Transverse colon (tissue), 4 donors: ENCODE data around the gene CCL4L2. TPM values are rescaled to one million over a fixed set of nuclear protein-coding genes. Genes with fewer than 3 reads are reported as not detected.
"Not testable (repeated sequence)": the region's sequence is repeated elsewhere in the genome, so short reads cannot be mapped to it uniquely, and the experiment has no call there.

Experiments used
- DNase-seq: peaks from one replicate; pipeline ENCODE4 v3.0.0-alpha.2; 2019
- H3K27ac ChIP-seq, 4 donors: fragments of 200-600 bp; sonication (generic); 2 replicates each; pipeline ENCODE4 v1.5.1; 2016 to 2018; ENCODE audit warnings: inconsistent platforms in 4 of 4
- H3K27me3 ChIP-seq: fragments of 200-600 bp; sonication (generic); 2 replicates; pipeline ENCODE4 v1.5.1; 2017; ENCODE audit warnings: inconsistent platforms
- H3K36me3 ChIP-seq, 4 donors: fragments of 200-600 bp; sonication (generic); 2 replicates each; pipeline ENCODE4 v1.5.1; 2017 to 2019; ENCODE audit warnings: inconsistent platforms in 4 of 4
- H3K4me1 ChIP-seq, 4 donors: fragments of 200-600 bp; sonication (generic); 2 replicates each; pipeline ENCODE4 v1.5.1; 2017 to 2020; ENCODE audit warnings: inconsistent platforms in 4 of 4
- H3K4me3 ChIP-seq, 4 donors: fragments of 200-600 bp; sonication (generic); 1 replicate in 1 of 4; 2 replicates in 3 of 4; pipeline versions ENCODE4 v1.5.1 to v1.6.1; 2017 to 2019; ENCODE audit warnings: inconsistent platforms in 4 of 4
- H3K9me3 ChIP-seq, 2 donors: fragments of 200-600 bp; sonication (generic); 2 replicates each; pipeline ENCODE4 v1.5.1; 2017 to 2019; ENCODE audit warnings: inconsistent platforms in 2 of 2
- EP300 ChIP-seq: sonication (generic); formaldehyde crosslinking; IDR thresholded peaks from one replicate; pipeline ENCODE4 v1.6.1; 2017; ENCODE audit warnings: antibody characterized with exemption, low read depth
- POLR2A ChIP-seq: fragments of 450-650 bp; IDR thresholded peaks from one replicate; pipeline ENCODE4 v1.6.1; 2016; ENCODE audit warnings: antibody characterized with exemption, mild to moderate bottlenecking, moderate library complexity
- POLR2AphosphoS5 ChIP-seq, 3 donors: sonication (generic); formaldehyde crosslinking; IDR thresholded peaks; one replicate each; pipeline ENCODE4 v1.6.1; 2016; ENCODE audit warnings: antibody characterized with exemption in 3 of 3
- WGBS, 2 donors: methylation state at CpG; one replicate each; pipeline ENCODE4 v1.1.5; 2018; ENCODE audit warnings: low coverage in 1 of 2; 5-methylcytosine and 5-hydroxymethylcytosine counted together
- in situ Hi-C, 4 donors: fragments of 200-750 bp; cut with MboI; loops; one replicate each; pipeline versions ENCODE4 v1.15.0 to v1.15.1; 2017; ENCODE audit warnings: low sequenced_read_pairs in 3 of 4, low pct_ligation_motif_present in 1 of 4, low pct_unique_long_range_greater_than_20kb in 1 of 4
- intact Hi-C: fragments of 100-400 bp; cut with DNase I; formaldehyde crosslinking; loops from one replicate; pipeline ENCODE4 v1.15.1; 2023; ENCODE audit warnings: low total_unique reads
- total RNA-seq, 4 donors: library from RNA; depleted of rRNA; stranded (reverse); fragments of >200 nt; gene quantifications; one replicate each; pipeline ENCODE4 v1.1.0, GENCODE V29; 2016
- TF ChIP-seq, protein P1 (sequence below), 5 experiments: fragments of 200-600 bp in 3 of 5; fragments of 450-650 bp in 2 of 5; sonication (generic) in 3 of 5; IDR thresholded peaks; 1 replicate in 2 of 5; 2 replicates in 3 of 5; pipeline ENCODE4 v1.5.1; 2016 to 2017; ENCODE audit warnings: antibody characterized with exemption in 5 of 5, inconsistent platforms in 3 of 5, mild to moderate bottlenecking in 2 of 5, moderate library complexity in 1 of 5

CCL4L2 gene
- total RNA-seq, 4 donors from 2014 or later, result 4.0 TPM; not detected in 2

DNA sequence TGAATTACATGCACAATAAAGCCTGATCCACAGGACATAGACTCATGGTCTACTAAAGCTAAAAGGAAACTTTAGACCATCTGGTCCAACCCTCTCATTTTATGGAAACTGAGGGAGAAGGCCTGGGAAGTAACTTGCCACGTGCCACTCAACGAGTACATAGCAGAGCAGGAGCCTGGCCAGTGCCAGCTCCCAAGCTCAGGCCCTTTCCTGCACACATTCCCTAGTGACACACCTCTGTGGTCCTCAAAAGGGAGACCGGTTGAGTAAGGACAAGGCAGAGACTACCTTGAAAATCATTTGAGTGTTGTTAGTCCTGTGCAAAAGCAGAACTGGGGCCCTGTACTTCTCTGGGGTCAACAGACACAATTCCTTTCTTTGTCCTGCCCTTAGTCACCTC, 2.8 kb downstream of the CCL4L2 start:
- Histone ChIP-seq H3K36me3 (no peaks in the 10 kb centered on the region), H3K9me3 (no peaks in the 10 kb centered on the region), H3K27me3 (no peaks in the 10 kb centered on the region), H3K27ac (no peak overlapping the region), H3K4me1 (no peaks in the 10 kb centered on the region), H3K4me3 (no peak overlapping the region)
- intact Hi-C loops (no loop called here), in situ Hi-C loops (no loop called here)
- TF ChIP-seq, protein P1, sequence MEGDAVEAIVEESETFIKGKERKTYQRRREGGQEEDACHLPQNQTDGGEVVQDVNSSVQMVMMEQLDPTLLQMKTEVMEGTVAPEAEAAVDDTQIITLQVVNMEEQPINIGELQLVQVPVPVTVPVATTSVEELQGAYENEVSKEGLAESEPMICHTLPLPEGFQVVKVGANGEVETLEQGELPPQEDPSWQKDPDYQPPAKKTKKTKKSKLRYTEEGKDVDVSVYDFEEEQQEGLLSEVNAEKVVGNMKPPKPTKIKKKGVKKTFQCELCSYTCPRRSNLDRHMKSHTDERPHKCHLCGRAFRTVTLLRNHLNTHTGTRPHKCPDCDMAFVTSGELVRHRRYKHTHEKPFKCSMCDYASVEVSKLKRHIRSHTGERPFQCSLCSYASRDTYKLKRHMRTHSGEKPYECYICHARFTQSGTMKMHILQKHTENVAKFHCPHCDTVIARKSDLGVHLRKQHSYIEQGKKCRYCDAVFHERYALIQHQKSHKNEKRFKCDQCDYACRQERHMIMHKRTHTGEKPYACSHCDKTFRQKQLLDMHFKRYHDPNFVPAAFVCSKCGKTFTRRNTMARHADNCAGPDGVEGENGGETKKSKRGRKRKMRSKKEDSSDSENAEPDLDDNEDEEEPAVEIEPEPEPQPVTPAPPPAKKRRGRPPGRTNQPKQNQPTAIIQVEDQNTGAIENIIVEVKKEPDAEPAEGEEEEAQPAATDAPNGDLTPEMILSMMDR (IDR thresholded peaks at IDR 0.05), result no peak
- TF ChIP-seq EP300 (no peak), POLR2AphosphoS5 (IDR thresholded peaks at IDR 0.05) (no peak), POLR2A (no peak)
- WGBS, 2 donors, result 71 to 100% methylated on average over 2 to 3 of the region's 3 CpGs
- no peak for DNase-seq

DNA sequence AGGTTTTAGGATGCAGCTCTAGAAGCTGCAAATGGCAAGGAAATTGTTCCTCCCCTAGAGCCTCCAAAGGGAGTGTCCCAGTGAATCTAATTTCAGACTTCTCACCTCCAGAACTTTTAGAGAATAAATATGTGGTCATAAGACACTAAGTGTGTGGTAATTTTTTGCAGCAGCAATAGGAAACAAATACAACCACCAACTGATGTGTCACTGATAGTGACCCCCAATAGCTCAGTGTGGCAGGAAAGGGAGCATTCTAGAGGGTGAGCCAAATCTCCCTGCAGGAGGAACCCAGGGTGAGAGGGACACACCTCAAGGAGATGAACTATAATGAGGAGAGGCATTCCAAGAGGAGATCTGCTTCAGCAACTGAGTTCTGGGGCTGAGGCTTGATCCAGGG, 4.1 kb downstream of the CCL4L2 start:
- intact Hi-C loops, result loop anchor here (5.0 kb wide), 1 partner anchor 233 kb away; the partner anchor contains the start of gene CCL16
- Histone ChIP-seq H3K27ac (no peak overlapping the region), H3K36me3 (no peaks in the 10 kb centered on the region), H3K9me3 (no peaks in the 10 kb centered on the region), H3K27me3 (no peaks in the 10 kb centered on the region), H3K4me1 (no peaks in the 10 kb centered on the region), H3K4me3 (no peak overlapping the region)
- TF ChIP-seq EP300 (no peak), POLR2A (no peak), POLR2AphosphoS5 (IDR thresholded peaks at IDR 0.05) (no peak)
- TF ChIP-seq, protein P1 (IDR thresholded peaks at IDR 0.05), result no peak
- in situ Hi-C loops, result no loop called here
- DNase-seq, result no peak

DNA sequence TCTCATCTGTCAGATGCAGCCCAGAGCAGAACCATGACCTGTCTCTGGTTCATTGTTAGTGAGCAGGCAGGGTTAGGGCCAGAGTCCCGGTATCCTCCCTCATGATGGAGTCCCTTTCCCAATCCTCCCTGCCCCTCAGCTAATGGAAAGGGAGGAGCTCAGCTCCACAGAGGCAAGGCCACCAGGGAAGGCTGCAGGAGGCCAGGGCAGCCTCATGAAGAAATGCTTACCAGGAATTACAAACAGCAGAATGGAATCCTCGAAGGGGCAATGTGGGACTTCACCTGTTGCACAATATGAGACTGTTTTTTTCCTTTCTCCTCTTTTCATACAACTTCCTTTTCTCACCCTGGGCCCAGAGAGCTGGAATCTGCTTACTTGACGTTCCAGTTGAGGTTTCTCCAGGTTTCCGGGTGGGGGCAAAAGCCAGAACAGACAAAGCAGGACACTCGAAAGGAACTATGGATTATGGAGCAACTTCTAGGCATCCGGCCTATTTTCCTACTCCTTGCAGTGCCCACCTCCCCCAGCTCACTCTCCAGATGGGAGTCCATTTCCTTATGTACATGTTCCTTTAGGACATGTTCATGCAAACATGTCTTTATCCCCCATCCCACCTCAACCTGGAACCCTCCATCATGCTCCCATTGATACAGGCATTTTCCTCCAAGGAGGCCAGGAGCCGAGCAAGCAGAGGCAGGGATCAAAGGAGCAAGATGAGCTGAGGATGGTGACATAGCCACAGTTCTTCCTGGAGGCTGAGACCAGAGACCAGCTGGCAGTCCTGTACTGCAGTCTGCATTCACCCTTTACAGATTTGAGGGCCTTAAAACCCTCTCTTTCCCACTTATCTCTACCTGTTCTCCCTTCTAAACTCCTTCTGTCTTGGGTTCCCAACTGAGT, 4.8 kb downstream of the CCL4L2 start:
- DNase-seq, H3K4me3 ChIP-seq, in situ Hi-C loops, H3K9me3 ChIP-seq, H3K27ac ChIP-seq, H3K4me1 ChIP-seq, H3K27me3 ChIP-seq, H3K36me3 ChIP-seq: not testable (repeated sequence)
- 82 to 100% methylated on average over 1 to 7 of the region's 7 CpGs for WGBS, 2 donors
- intact Hi-C loops, result loop anchor here (5.0 kb wide), 1 partner anchor 233 kb away; the partner anchor contains the start of gene CCL16

DNA sequence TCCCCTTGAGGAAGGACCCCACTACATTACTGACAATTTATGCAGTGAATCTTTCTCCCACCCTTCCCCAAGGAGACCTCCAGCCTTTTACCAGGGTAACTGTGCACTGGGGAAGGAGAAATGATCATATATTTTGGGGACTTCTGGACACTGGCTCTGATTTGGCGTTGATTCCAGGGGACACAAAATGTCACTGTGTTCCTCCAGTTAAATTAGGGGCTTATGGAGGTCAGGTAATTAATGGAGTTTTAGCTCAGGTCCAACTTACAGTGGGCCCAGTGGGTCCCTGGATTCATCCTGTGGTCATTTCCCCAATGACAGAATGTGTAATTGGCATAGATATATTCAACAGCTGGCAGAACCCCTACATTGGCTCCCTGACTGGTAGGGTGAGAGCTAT, 8.7 kb downstream of the CCL4L2 start:
- DNase-seq, H3K27ac ChIP-seq, H3K9me3 ChIP-seq, H3K4me1 ChIP-seq, H3K36me3 ChIP-seq, in situ Hi-C loops, H3K27me3 ChIP-seq, H3K4me3 ChIP-seq: not testable (repeated sequence)
- intact Hi-C loops, result loop anchor here (5.0 kb wide), 1 partner anchor 237 kb away; the partner anchor contains the start of gene CCL16
- WGBS, 2 donors, result 85 to 86% methylated on average over 1 of the region's 1 CpG

GRCh38 chr17:36220737-36221580, 10.1 kb downstream of the CCL4L2 start:
- intact Hi-C loops, DNase-seq, H3K27ac ChIP-seq, in situ Hi-C loops, H3K9me3 ChIP-seq, H3K4me3 ChIP-seq, H3K36me3 ChIP-seq, H3K4me1 ChIP-seq, H3K27me3 ChIP-seq: not testable (repeated sequence)
- WGBS, 2 donors, result 92% methylated on average over 2 of the region's 3 CpGs; no CpG with 5 or more reads in 1 of the 2 donors

GRCh38 chr17:36221581-36222100, 10.8 kb downstream of the CCL4L2 start:
- H3K27me3 ChIP-seq, intact Hi-C loops, DNase-seq, H3K36me3 ChIP-seq, H3K4me1 ChIP-seq, H3K9me3 ChIP-seq, H3K27ac ChIP-seq, in situ Hi-C loops, H3K4me3 ChIP-seq: not testable (repeated sequence)
- 71% methylated on average over 1 to 4 of the region's 4 CpGs for WGBS, 2 donors

DNA sequence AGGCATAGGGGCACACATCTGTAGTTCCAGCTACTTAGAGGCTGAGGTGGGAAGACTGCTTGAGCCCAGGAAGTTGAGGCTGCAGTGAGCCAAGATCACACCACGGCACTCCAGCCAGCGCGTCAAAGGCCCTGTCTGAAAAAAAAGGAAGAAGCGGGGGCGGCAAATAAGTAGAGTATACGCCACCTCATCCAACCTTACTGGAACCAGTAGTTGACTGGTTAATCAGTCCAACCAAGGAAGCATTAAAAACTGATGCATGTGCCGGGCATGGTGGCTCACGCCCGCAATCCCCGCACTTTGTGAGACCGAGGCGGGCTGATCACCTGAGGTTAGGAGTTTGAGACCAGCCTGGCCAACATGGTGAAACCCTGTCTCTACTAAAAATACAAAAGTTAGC, 12.1 kb downstream of the CCL4L2 start:
- H3K36me3 ChIP-seq, intact Hi-C loops, in situ Hi-C loops, H3K27me3 ChIP-seq, H3K4me3 ChIP-seq, DNase-seq, H3K27ac ChIP-seq, H3K4me1 ChIP-seq, H3K9me3 ChIP-seq: not testable (repeated sequence)
- 85% methylated on average over 12 of the region's 12 CpGs; no CpG with 5 or more reads in 1 of the 2 donors for WGBS, 2 donors

DNA sequence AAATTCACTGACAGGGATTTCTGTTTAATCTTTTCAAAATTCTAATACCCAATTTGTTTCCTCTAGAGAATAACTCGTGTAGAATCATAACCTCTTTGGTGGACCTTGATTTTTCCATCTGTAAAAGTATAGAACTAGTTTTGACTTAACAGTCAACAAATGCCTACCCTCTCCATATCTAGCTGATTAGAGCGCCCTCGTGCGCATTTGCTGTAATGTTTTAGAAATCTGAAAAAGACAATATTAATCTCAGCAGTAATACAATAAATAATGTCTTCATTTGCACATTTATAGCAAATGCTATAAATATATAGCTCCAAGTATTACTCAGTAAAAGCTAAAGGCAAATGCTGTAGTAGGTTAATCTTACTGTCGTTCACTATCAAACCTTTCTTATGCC, 18.8 kb downstream of the CCL4L2 start:
- intact Hi-C loops, in situ Hi-C loops, H3K4me3 ChIP-seq, H3K27me3 ChIP-seq, H3K4me1 ChIP-seq, H3K9me3 ChIP-seq, H3K27ac ChIP-seq, H3K36me3 ChIP-seq: not testable (repeated sequence)
- 46 to 54% methylated on average over 4 to 5 of the region's 5 CpGs for WGBS, 2 donors
- peak; percentile 21 for DNase-seq
